NT2/D1 (cell line): ENCODE measurements around the gene CBR4.

Experiments
- SUZ12 ChIP-seq: IDR thresholded peaks from 2 replicates; pipeline ENCODE4 v1.6.1; 2011; ENCODE audit not compliant: insufficient read length, insufficient read depth; ENCODE audit errors: extremely low read depth
- YY1 ChIP-seq: IDR thresholded peaks from 2 replicates; pipeline ENCODE4 v1.6.1; 2011; ENCODE audit not compliant: insufficient read length, insufficient read depth
- ZNF274 ChIP-seq: IDR thresholded peaks from 2 replicates; pipeline ENCODE4 v1.6.1; 2011; ENCODE audit warnings: mild to moderate bottlenecking, low read depth, low read length

DNA sequence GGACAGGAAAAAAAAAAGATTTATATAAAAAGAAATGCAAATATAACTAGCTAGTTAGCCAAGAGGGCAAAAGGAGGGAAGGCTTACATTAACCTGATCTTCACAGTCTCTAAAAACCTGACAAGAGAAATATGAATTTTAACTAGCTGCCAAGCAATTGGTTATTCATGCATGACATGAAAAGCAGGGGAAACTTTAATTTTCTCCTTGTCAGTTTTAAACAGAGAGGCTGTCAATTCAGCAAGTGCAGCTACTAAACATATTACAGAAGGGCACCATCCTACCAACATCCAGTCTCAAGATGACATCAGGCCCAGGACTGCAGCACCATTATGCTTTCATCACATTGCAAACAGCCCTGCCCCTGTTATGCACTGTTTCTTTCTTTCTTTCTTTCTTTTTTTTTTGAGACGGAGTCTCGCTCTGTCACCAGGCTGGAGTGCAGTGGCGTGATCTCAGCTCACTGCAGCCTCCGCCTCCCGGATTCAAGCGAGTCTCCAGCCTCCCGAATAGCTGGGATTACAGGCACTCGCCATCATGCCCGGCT is 38.9 kb upstream of the CBR4 start:
- TF ChIP-seq YY1 = no peak
- TF ChIP-seq ZNF274 = no peak
- no peak for TF ChIP-seq SUZ12
